Ovary (tissue), 9 donors: ENCODE measurements around the gene RABL6. TPM values are rescaled to one million over a fixed set of nuclear protein-coding genes. Genes with fewer than 3 reads are reported as not detected.
"Not testable (repeated sequence)": the region's sequence is repeated elsewhere in the genome, so short reads cannot be mapped to it uniquely, and the experiment has no call there.

ENCODE experiments used
- DNase-seq, 5 donors: peaks; one replicate each; pipeline ENCODE4 v3.0.0-alpha.2; 2019 to 2020
- H3K27ac ChIP-seq, 2 donors: fragments of 200-600 bp; one replicate each; pipeline versions ENCODE4 v1.5.1 to v1.8.0; 2019 to 2022
- H3K27me3 ChIP-seq: fragments of 200-600 bp; one replicate; pipeline ENCODE4 v1.8.0; 2022
- H3K36me3 ChIP-seq: fragments of 200-600 bp; sonication (generic); one replicate; pipeline ENCODE4 v1.5.1; 2019
- H3K4me1 ChIP-seq: one replicate; pipeline ENCODE4 v1.8.1; 2013; ENCODE audit warnings: mild to moderate bottlenecking, moderate library complexity; ENCODE audit not compliant: insufficient read depth
- H3K4me3 ChIP-seq: fragments of 200-600 bp; sonication (generic); one replicate; pipeline ENCODE4 v1.5.1; 2017
- H3K9me3 ChIP-seq, 2 donors: fragments of 200-600 bp in 1 of 2; sonication (generic) in 1 of 2; one replicate each; pipeline versions ENCODE4 v1.5.1 to v1.8.1; 2013 to 2019; ENCODE audit warnings: mild to moderate bottlenecking in 1 of 2, moderate library complexity in 1 of 2
- CTCF ChIP-seq, 3 donors: fragments of 450-650 bp in 2 of 3; fragments of 200-600 bp in 1 of 3; IDR thresholded peaks; one replicate each; pipeline versions ENCODE4 v1.5.1 to v1.8.0; 2016 to 2022; ENCODE audit warnings: antibody characterized with exemption in 3 of 3, mild to moderate bottlenecking in 1 of 3
- EP300 ChIP-seq: sonication (generic); formaldehyde crosslinking; IDR thresholded peaks from one replicate; pipeline ENCODE4 v1.6.1; 2017; ENCODE audit warnings: antibody characterized with exemption
- POLR2A ChIP-seq: fragments of 450-650 bp; IDR thresholded peaks from one replicate; pipeline ENCODE4 v1.6.1; 2017; ENCODE audit warnings: antibody characterized with exemption, mild to moderate bottlenecking, moderate library complexity
- WGBS, 3 donors: extraction: QIAGEN DNeasy Blood & Tissue Kit in 1 of 3; methylation state at CpG; one replicate each; pipeline versions ENCODE4 v1.1.5 to v1.1.7; 2013 to 2017; 5-methylcytosine and 5-hydroxymethylcytosine counted together
- intact Hi-C, 4 donors: fragments of 100-400 bp; cut with DNase I; formaldehyde crosslinking; loops; one replicate each; pipeline versions ENCODE4 v1.11.0 to v1.15.1; 2022 to 2023
- polyA plus RNA-seq, 2 donors: library from polyadenylated mRNA; stranded (reverse); fragments of 200-250 nt in 1 of 2; fragments of 350-450 nt in 1 of 2; fragmentation: Illumina TruSeq in 1 of 2; extraction: RNeasy Lipid Tissue Mini Kit (QIAGEN cat#74804) in 1 of 2; gene quantifications; one replicate each; pipeline ENCODE4 v1.2.3, GENCODE V29; 2013 to 2014
- total RNA-seq, 7 donors: library from RNA; depleted of rRNA in 2 of 7; stranded (reverse); fragments of >200 nt in 2 of 7; fragmentation: NEBNext Ultra II Directional in 3 of 7; extraction: Animal tissue kit (Norgen Biotek cat#: 25700) in 3 of 7; gene quantifications; one replicate each; pipeline versions ENCODE4 v1.1.0 to v1.2.4, GENCODE V29; 2016 to 2023
- donor health status: DM: no; HTN: no; CAD: no; lungs with moderate emphysema.
- donor health status: DM: no; HTN: no; CAD: no.
- donor health status: Bipolar disorder and iron deficiency.
- donor health status: DM: yes; HTN: yes; CAD: no.
- donor health status: DM: no; HTN: no; CAD: no.
- donor health status: DM: yes; HTN: yes; CAD: no.

RABL6 gene
- total and polyA plus RNA-seq, 9 donors: 22.6 to 65.4 (median 49.4) TPM

- Histone ChIP-seq H3K4me1 (peaks cover 7% of the 10 kb centered on the region), H3K4me3 (no peak overlapping the region), H3K27me3 (no peaks in the 10 kb centered on the region), H3K27ac (no peak overlapping the region), H3K36me3 (no peaks in the 10 kb centered on the region), H3K9me3 (no peaks in the 10 kb centered on the region)
- TF ChIP-seq EP300 (no peak), CTCF (IDR thresholded peaks at IDR 0.05) (peak; percentile 87 to 93 (median 88)), POLR2A (no peak)
- 12 to 14% (median 14%) methylated on average over 21 of the region's 21 CpGs for WGBS, 3 donors
- peak in 4 of 5 donors; percentile 69 to 77 (median 76) for DNase-seq
- intact Hi-C loops: loop anchor here (2.0 to 10.0 kb wide), 5 partner anchors 244 to 437 kb away; partner anchors contain the start of genes CYSRT1 (in 1 of the 4), FUT7 (in 1 of the 4), RNF208 (in 1 of the 4) and RNF224 (in 1 of the 4)
These were observed 19.9 kb upstream of the RABL6 start for GRCh38 chr9:136787690-136788400.

GRCh38 chr9:136788644-136789522 lies 18.9 kb upstream of the RABL6 start:
- intact Hi-C loops: loop anchor here in 3 of 4 donors (2.0 to 10.0 kb wide), 4 partner anchors 243 to 436 kb away; partner anchors contain the start of genes CYSRT1 (in 1 of the 3), FUT7 (in 1 of the 3), RNF208 (in 1 of the 3) and RNF224 (in 1 of the 3)
- H3K27ac ChIP-seq, H3K27me3 ChIP-seq, H3K4me1 ChIP-seq, H3K36me3 ChIP-seq, H3K4me3 ChIP-seq, H3K9me3 ChIP-seq: not testable (repeated sequence)
- 50 to 51% (median 51%) methylated on average over 27 of the region's 27 CpGs for WGBS, 3 donors
- peak in 1 of 5 donors; percentile 46 for DNase-seq

GRCh38 chr9:136789523-136789937 lies 18.2 kb upstream of the RABL6 start:
- no peaks in the 10 kb centered on the region for H3K27me3 ChIP-seq
- intact Hi-C loops: loop anchor here in 3 of 4 donors (2.0 to 10.0 kb wide), 4 partner anchors 243 to 435 kb away; partner anchors contain the start of genes CYSRT1 (in 1 of the 3), FUT7 (in 1 of the 3), RNF208 (in 1 of the 3) and RNF224 (in 1 of the 3)
- peaks cover 7% of the 10 kb centered on the region for H3K4me1 ChIP-seq
- no peaks in the 10 kb centered on the region for H3K36me3 ChIP-seq
- DNase-seq: no peak
- 57 to 66% (median 60%) methylated on average over 3 of the region's 3 CpGs for WGBS, 3 donors
- H3K27ac ChIP-seq: no peak overlapping the region
- TF ChIP-seq POLR2A: no peak
- TF ChIP-seq EP300: no peak
- no peak for TF ChIP-seq CTCF (IDR thresholded peaks at IDR 0.05)
- H3K4me3 ChIP-seq: no peak overlapping the region
- no peaks in the 10 kb centered on the region for H3K9me3 ChIP-seq

- peaks cover 8% of the 10 kb centered on the region for H3K4me1 ChIP-seq
- peak within 1 kb of the TSS; percentile 77 for H3K4me3 ChIP-seq
- 1% methylated on average over 62 to 70 of the region's 70 CpGs for WGBS, 3 donors
- no peaks in the 10 kb centered on the region for H3K9me3 ChIP-seq
- no peak for TF ChIP-seq EP300
- TF ChIP-seq POLR2A: peak; percentile 36
- H3K27me3 ChIP-seq: no peaks in the 10 kb centered on the region
- H3K36me3 ChIP-seq: no peaks in the 10 kb centered on the region
- intact Hi-C loops: loop anchor here in 1 of 4 donors (10.0 kb wide), 1 partner anchor 54 kb away; the partner anchor contains the start of genes AJM1 and PHPT1
- H3K27ac ChIP-seq: peak within 1 kb of the TSS; percentile 78 to 82
- DNase-seq: peak; percentile 100
These were observed 16.9 kb upstream of the RABL6 start, which contains the start of gene TMEM141 for GRCh38 chr9:136790640-136791515. Gene TMEM141 (plus strand): TSS chr9:136791344. CDS start chr9:136791371, 27 bp downstream.
